DOHH2 (cell line): Measurements from ENCODE around the gene GALNS.

Experiments used
- H3F3A ChIP-seq: fragments of 200-600 bp; sonication (generic), shearing (Covaris generic); 2 replicates; pipeline ENCODE4 v1.6.0; 2016; ENCODE audit warnings: antibody characterized with exemption, mild to moderate bottlenecking; ENCODE audit not compliant: control insufficient read depth, insufficient read depth
- H3K27ac ChIP-seq: fragments of 200-600 bp; sonication (generic); 2 replicates; pipeline ENCODE4 v1.5.1; 2014; ENCODE audit warnings: low read depth, mild to moderate bottlenecking, low read length, moderate library complexity
- H3K27me3 ChIP-seq: fragments of 200-600 bp; sonication (generic); 2 replicates; pipeline ENCODE4 v1.6.1; 2014; ENCODE audit warnings: mild to moderate bottlenecking, low read length, mixed read lengths; ENCODE audit not compliant: control insufficient read depth
- H3K36me3 ChIP-seq: fragments of 200-600 bp; sonication (generic); 2 replicates; pipeline ENCODE4 v1.6.1; 2014; ENCODE audit warnings: mild to moderate bottlenecking, low read length, moderate library complexity, mixed read lengths; ENCODE audit not compliant: control insufficient read depth
- H3K4me1 ChIP-seq: fragments of 200-600 bp; sonication (generic); 2 replicates; pipeline ENCODE4 v1.6.1; 2014; ENCODE audit warnings: mild to moderate bottlenecking, low read length, mixed read lengths; ENCODE audit not compliant: control insufficient read depth
- H3K4me2 ChIP-seq: fragments of 200-600 bp; sonication (generic); 2 replicates; pipeline ENCODE4 v1.6.0; 2014; ENCODE audit warnings: mild to moderate bottlenecking, low read length, moderate library complexity
- H3K4me3 ChIP-seq: fragments of 200-600 bp; sonication (generic); 2 replicates; pipeline ENCODE4 v1.5.1; 2014; ENCODE audit warnings: mild to moderate bottlenecking, low read length, mixed read lengths
- H3K79me2 ChIP-seq: fragments of 200-600 bp; sonication (generic); 2 replicates; pipeline ENCODE4 v1.6.1; 2014; ENCODE audit warnings: mild to moderate bottlenecking, low read length, mixed read lengths; ENCODE audit not compliant: control insufficient read depth
- H3K9me2 ChIP-seq: fragments of 200-600 bp; sonication (generic); replicated peaks from 2 replicates; pipeline ENCODE4 v1.6.1; 2014; ENCODE audit warnings: mild to moderate bottlenecking, low read length, mixed read lengths; ENCODE audit not compliant: control insufficient read depth
- H3K9me3 ChIP-seq: fragments of 200-600 bp; sonication (generic); 2 replicates; pipeline ENCODE4 v1.6.1; 2014; ENCODE audit warnings: antibody characterized with exemption, low read length, mixed read lengths; ENCODE audit not compliant: control insufficient read depth, insufficient read depth
- H4K20me1 ChIP-seq: fragments of 200-600 bp; sonication (generic); 2 replicates; pipeline ENCODE4 v1.6.0; 2014; ENCODE audit warnings: low read depth, mild to moderate bottlenecking, antibody characterized with exemption, low read length, moderate library complexity; ENCODE audit not compliant: control insufficient read depth, insufficient read depth
- EZH2phosphoT487 ChIP-seq: fragments of 200-600 bp; sonication (generic); IDR thresholded peaks from 2 replicates; pipeline ENCODE4 v1.6.1; 2017; ENCODE audit warnings: borderline replicate concordance, mild to moderate bottlenecking, antibody characterized with exemption, low read length, moderate library complexity, mixed read lengths
- TF ChIP-seq, protein P1 (sequence below): fragments of 200-600 bp; sonication (generic); IDR thresholded peaks from one replicate; pipeline ENCODE4 v1.5.1; 2014; ENCODE audit warnings: antibody characterized with exemption, mild to moderate bottlenecking, low read depth, low read length; ENCODE audit not compliant: poor library complexity, severe bottlenecking

Gene GALNS

DNA sequence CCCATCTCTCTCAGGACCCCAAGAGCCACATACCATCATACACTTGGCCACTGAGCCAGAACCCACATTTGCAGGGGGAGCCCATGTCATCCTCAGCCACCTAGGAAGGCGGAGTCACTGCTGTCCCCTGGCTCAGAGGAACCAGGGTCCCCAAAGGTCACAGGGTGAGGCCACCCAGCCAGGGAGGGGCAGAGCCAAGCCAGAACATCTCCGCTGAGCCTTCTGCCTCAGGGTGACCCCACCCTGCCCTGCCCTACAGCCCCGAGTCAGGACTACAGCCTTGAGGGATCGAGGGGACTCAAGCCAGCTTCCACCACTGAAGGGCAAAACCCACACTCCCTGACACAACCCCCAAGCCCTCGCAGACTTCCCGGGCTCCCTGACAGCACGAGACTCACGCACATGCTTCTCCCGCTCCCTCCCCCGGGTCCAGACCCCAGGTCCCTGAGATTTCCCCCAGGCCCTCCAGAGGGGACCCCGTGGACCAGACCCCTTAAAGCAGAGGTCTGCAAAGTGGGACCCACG lies 89.1 kb downstream of the GALNS start:
- no peak overlapping the region for H3K4me3 ChIP-seq
- H3K4me1 ChIP-seq, result peaks cover 39% of the 10 kb centered on the region
- no peaks in the 10 kb centered on the region for H3K9me3 ChIP-seq
- peaks cover 27% of the 10 kb centered on the region for H4K20me1 ChIP-seq
- no peak overlapping the region for H3K4me2 ChIP-seq
- no peaks in the 10 kb centered on the region for H3K9me2 ChIP-seq
- TF ChIP-seq, protein P1, sequence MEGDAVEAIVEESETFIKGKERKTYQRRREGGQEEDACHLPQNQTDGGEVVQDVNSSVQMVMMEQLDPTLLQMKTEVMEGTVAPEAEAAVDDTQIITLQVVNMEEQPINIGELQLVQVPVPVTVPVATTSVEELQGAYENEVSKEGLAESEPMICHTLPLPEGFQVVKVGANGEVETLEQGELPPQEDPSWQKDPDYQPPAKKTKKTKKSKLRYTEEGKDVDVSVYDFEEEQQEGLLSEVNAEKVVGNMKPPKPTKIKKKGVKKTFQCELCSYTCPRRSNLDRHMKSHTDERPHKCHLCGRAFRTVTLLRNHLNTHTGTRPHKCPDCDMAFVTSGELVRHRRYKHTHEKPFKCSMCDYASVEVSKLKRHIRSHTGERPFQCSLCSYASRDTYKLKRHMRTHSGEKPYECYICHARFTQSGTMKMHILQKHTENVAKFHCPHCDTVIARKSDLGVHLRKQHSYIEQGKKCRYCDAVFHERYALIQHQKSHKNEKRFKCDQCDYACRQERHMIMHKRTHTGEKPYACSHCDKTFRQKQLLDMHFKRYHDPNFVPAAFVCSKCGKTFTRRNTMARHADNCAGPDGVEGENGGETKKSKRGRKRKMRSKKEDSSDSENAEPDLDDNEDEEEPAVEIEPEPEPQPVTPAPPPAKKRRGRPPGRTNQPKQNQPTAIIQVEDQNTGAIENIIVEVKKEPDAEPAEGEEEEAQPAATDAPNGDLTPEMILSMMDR, result no peak
- TF ChIP-seq EZH2phosphoT487, result no peak
- H3K27me3 ChIP-seq, result no peaks in the 10 kb centered on the region
- no peak overlapping the region for H3K27ac ChIP-seq
- H3K79me2 ChIP-seq, result peaks cover 99% of the 10 kb centered on the region
- H3F3A ChIP-seq, result 0 out of 2 replicates have a peak, but pooled peaks cover 4% of the 10 kb centered on the region
- H3K36me3 ChIP-seq, result peaks cover 37% of the 10 kb centered on the region

DNA sequence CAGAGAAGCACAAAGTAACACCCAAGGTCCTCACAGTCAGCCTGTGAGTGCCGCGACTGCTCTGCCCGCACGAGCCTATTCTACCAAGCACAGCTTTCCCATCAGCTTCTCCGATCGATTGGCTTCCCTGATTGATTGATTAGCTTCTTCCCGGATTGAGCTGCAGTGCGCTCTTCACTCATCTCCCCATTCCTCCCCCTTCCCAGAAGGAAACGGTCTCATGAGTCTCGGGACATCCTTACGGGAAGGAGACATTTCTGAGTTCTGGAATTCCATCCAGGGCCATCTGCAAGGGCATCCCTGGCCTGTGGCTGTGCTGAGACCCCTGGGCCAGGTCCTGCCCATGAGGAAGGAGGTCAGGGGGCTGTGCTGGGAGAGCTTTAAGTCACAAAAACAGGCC lies 89.8 kb downstream of the GALNS start:
- Histone ChIP-seq H3K36me3 (peaks cover 37% of the 10 kb centered on the region), H3K4me1 (peaks cover 35% of the 10 kb centered on the region), H3K27me3 (no peaks in the 10 kb centered on the region), H3K4me3 (no peak overlapping the region), H3K4me2 (no peak overlapping the region), H3F3A (0 out of 2 replicates have a peak, but pooled peaks cover 4% of the 10 kb centered on the region), H4K20me1 (peaks cover 31% of the 10 kb centered on the region), H3K9me3 (no peaks in the 10 kb centered on the region), H3K9me2 (no peaks in the 10 kb centered on the region), H3K27ac (no peak overlapping the region), H3K79me2 (peaks cover 99% of the 10 kb centered on the region)
- TF ChIP-seq EZH2phosphoT487, result no peak

DNA sequence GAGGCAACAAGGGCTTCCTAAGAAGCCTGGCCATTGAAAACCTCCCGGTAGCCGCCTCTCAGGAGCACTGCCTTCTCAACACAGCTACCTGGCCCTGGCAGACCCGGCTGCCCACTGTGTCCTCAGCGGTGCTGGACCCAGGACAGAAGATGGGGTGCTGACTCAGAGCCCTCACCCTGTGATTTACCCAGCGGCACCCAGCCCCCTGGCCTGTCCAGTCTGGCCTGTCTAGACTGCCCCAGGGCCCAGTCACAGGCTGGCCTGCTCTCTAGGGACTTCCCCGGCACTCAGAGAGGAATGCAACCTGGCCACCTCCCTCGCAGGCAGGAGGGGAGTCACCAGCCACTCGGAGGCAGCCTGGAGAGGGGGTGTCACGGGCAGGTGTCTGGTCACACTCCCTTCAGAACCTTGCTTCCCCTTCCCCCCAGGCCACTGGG lies 91.8 kb downstream of the GALNS start:
- no peak overlapping the region for H3K4me3 ChIP-seq
- peaks cover 33% of the 10 kb centered on the region for H3K36me3 ChIP-seq
- H3K4me1 ChIP-seq, result peaks cover 15% of the 10 kb centered on the region
- H3K27ac ChIP-seq, result no peak overlapping the region
- H3K9me3 ChIP-seq, result no peaks in the 10 kb centered on the region
- H3K27me3 ChIP-seq, result no peaks in the 10 kb centered on the region
- peaks cover 28% of the 10 kb centered on the region for H4K20me1 ChIP-seq
- peaks cover 100% of the 10 kb centered on the region for H3K79me2 ChIP-seq
- no peaks in the 10 kb centered on the region for H3K9me2 ChIP-seq
- no peak overlapping the region for H3K4me2 ChIP-seq
- no peaks in the 10 kb centered on the region for H3F3A ChIP-seq
- no peak for TF ChIP-seq EZH2phosphoT487
- TF ChIP-seq, protein P1, result no peak

DNA sequence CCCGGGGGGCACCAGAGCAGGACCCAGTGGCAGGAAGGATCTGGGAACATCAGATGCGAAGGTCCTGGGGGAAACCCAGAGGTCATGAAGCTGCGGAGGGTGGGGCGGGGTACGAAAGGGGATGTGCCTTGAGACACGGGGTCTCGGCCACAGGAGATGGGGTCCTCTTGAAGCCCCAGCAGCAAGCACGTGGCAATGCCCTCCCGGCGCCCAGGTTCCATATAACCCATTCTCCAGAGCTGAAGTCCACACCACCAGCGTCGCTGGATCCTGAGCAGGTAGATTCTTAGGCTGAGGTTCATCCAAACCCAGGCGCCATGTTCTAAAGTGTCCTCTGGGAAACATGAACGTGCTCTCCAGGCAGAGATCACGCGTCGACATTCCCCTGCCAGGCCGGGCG lies 92.7 kb downstream of the GALNS start:
- H3K36me3 ChIP-seq, result peaks cover 27% of the 10 kb centered on the region; the same call in 1 of the 2 replicates
- no peak overlapping the region for H3K4me3 ChIP-seq
- H3K4me1 ChIP-seq, result peaks cover 8% of the 10 kb centered on the region
- H3K79me2 ChIP-seq, result peaks cover 100% of the 10 kb centered on the region
- TF ChIP-seq, protein P1, result no peak
- no peak for TF ChIP-seq EZH2phosphoT487
- H3F3A ChIP-seq, result no peaks in the 10 kb centered on the region
- no peaks in the 10 kb centered on the region for H3K27me3 ChIP-seq
- no peak overlapping the region for H3K4me2 ChIP-seq
- no peaks in the 10 kb centered on the region for H3K9me2 ChIP-seq
- H4K20me1 ChIP-seq, result peaks cover 21% of the 10 kb centered on the region; the same call in 1 of the 2 replicates
- no peak overlapping the region for H3K27ac ChIP-seq
- no peaks in the 10 kb centered on the region for H3K9me3 ChIP-seq
